GM12874 (cell line): Measurements from ENCODE around the gene CAMTA1.

Experiments
- CTCF ChIP-seq: IDR thresholded peaks from 2 replicates; pipeline ENCODE4 v1.5.1; 2011; ENCODE audit warnings: low read depth, mild to moderate bottlenecking, control low read depth, low read length, moderate library complexity; ENCODE audit not compliant: insufficient read depth

Gene CAMTA1

GRCh38 chr1:7005762-7006161 is 220.5 kb downstream of the CAMTA1 start:
- TF ChIP-seq CTCF: no peak

GRCh38 chr1:7006996-7007871 is 222.0 kb downstream of the CAMTA1 start:
- TF ChIP-seq CTCF: no peak

- TF ChIP-seq CTCF: no peak
Observed at GRCh38 chr1:7007902-7008301, 222.6 kb downstream of the CAMTA1 start.

GRCh38 chr1:7008331-7008730 is 223.1 kb downstream of the CAMTA1 start:
- no peak for TF ChIP-seq CTCF

- no peak for TF ChIP-seq CTCF
Observed at GRCh38 chr1:7008975-7009740, 223.9 kb downstream of the CAMTA1 start.

- TF ChIP-seq CTCF: no peak
Observed at GRCh38 chr1:7009741-7010525, 224.7 kb downstream of the CAMTA1 start.
